SHP77 (cell line): ENCODE data around the gene CHCT1.

Experiments
- DNase-seq, 2 experiments: peaks; one replicate each; lab custom pipeline; 2025; lab: John Stamatoyannopoulos, UW

CHCT1 gene

DNA sequence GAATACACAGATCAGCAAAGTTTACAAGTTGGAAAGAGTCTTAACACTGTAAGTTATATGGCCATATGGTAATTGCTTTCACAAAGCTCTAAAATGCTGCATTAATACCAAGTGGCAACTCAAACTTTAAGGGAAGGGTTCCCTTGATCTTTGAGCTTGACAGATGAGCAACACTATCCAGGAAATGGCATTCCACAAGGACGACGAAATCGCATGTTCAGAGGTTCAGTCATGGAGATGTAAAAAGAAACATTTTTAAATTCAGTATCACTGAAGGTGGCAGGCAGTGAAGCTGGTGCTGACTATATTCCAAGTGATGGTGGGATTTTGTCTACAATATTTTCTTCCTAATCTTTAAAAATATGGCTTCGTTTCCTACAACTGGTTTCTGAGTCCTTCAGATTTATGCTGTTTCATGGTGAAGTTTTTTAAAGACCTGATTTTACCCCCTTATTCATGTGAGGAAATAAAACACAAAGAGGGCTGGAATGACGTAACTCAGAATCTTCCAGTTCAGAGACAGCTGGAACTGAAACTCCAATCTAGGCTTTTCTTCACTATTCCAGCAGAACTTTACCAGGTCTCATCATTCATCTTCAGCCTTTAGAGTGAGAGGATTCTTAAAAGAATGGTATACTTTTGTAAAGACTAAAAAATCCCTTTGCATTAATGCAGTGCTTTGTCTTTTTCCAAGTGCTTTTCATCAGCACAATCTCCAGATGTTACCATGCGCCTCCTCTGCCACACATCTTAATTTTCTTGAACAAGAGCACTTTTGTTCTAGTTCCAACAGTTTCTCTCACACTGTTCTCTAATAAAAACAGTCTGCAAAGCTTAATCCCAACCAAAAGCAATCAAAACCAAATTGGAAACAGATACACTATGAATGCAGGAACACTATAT lies 20.2 kb downstream of the CHCT1 start:
- no peak for DNase-seq

GRCh38 chr17:60443713-60444112 lies 21.4 kb downstream of the CHCT1 start:
- DNase-seq = no peak

DNA sequence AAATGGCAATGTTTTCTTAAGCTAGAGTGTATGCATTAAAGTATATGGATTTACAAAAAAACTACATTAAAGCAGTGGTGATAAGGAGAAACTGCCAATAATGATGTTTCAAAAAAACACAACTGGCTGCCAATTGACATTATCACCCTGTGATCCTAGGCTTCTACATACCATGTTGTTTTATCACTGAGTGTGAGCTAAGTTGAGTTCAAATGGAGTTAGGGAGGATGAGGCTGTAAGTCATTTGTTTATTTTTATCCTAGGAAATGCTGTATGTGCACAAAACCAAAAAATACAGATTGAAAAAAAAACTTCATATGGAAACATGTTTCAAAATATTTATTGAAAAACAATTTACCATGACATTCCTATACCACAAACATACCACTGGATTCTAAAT lies 22.9 kb downstream of the CHCT1 start:
- DNase-seq = no peak

DNA sequence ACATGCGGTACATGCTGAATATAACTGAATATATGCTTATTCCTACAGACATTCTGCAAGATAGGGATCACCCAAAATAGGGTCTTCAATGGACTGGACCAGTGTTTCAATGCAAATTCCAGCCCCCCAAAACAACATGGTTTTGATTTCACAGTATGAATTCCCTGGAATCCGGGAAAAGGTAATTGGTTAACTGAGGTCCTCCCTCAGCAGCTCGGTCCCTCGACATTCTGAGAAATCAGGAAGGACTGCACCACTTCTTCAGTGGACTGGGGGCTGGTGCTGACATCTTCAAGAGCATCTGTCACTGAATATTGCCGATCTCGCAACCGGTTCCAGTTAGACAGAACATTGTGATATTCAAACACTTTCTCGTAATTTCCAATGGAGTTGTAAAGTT lies 25.1 kb downstream of the CHCT1 start:
- DNase-seq = no peak

DNA sequence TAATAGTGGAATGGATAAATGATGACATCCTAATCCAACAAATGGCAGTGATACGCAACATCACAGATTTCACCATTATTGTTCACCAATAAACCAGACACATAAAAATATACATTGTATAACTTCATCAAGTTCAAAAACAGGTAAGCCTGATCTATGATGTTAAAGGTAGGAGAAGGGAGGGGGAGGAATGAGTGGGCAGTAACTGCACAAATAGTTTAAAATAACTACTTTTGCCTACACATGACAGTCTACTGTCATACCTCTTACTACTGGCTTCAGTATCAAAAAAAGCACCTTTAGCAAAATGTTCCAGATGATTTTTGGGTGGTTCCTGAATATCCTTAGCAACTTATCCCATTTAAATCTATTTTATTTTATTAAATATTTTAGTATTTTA lies 28.8 kb downstream of the CHCT1 start:
- no peak for DNase-seq

- no peak for DNase-seq
Measured at GRCh38 chr17:60451965-60452364, 29.7 kb downstream of the CHCT1 start.

DNA sequence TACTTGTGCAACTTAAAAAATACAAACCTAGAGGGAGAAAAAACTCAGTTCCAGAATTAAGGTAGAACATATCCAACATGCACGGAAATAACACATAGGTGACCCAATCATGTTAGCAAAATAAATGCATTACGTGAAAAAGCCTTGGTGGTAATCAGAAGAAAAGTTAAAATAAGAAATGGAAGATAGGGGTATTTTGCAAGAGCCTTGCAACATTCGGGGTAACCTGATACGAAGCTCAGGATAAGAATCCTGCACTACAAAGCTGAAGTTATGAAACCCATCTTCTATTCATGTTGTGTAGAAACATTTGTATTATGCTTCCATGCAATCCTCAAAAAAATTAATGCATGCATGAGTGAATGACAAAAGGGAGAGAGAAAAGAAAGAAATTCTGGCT lies 33.1 kb downstream of the CHCT1 start:
- DNase-seq = no peak

DNA sequence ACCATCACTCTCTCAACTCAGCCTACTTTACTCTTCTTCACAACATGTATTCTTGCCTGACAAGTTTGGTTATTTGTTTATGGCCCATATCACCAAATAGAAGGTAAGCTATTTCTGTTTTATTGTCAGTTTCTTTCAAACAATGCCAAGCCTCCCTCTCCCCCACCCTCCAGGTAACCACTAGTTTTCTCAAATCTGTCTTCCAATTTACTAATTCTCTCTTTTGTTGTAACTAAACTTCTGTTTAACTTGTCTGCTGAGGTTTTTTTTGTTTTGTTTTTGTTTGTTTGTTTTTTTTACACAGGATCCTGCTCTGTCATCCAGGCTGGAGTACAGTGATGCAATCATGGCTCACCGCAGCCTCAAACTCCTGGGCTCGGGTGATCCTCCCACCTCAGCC lies 34.9 kb downstream of the CHCT1 start:
- DNase-seq = no peak

DNA sequence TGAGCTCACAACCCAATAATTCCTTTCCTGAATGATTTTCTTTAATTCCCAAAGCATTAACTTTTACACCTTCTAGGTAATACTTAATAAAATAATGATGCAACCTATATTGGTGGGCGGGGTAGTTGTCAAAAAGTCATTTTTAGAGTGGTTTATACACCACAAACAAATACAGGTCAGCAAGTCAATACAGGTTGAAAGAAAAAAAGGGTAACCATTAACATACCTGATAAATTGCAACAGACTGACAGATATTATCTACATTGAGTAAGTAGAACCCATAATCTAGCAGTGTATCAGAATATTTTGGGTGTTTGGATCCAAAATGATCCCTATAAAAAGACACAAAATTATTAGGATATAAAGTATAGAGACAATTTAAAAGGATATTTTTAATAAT lies 39.3 kb downstream of the CHCT1 start:
- no peak for DNase-seq

- no peak for DNase-seq
Measured at GRCh38 chr17:60463157-60463835, 41.0 kb downstream of the CHCT1 start.

DNA sequence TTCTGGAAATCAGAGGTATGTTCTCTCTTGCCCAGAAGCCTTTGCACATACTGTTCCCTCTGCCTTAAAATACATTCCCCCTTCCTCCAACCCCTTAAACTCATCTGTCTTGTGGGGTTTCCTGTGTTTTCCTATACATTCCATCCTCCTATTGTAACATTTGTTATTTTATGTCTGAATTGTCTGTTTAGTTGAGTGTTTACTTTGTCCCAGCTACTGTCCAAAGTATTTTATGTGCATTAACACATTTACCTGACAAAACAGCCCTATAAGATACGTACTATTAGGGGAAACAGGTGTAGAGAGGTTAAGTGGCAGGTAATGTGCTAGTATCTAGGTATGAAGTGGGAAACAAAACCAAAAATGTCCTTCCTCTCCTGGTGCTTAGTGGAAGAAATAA lies 42.1 kb downstream of the CHCT1 start:
- no peak for DNase-seq

DNA sequence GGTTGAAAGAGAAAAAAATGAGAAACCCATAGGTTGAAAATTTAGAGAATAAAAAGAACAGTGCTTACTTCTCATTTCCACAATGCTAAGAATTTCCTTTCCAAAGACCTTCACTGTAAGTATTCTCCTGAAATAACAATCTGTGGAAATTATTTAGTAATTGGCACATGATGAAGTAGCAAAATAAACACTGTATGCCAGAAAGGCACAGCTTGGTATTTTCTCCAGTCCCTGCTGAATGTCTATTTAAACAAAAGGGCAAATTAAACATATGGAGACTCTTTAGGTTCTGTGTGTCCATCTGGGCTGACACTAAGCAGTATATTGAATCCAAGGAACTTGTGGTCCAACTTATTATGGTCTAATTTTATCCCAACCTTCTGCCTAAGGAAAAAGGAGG lies 46.1 kb downstream of the CHCT1 start:
- no peak for DNase-seq

- no peak for DNase-seq
Measured at GRCh38 chr17:60471451-60471850, 49.2 kb downstream of the CHCT1 start.

DNA sequence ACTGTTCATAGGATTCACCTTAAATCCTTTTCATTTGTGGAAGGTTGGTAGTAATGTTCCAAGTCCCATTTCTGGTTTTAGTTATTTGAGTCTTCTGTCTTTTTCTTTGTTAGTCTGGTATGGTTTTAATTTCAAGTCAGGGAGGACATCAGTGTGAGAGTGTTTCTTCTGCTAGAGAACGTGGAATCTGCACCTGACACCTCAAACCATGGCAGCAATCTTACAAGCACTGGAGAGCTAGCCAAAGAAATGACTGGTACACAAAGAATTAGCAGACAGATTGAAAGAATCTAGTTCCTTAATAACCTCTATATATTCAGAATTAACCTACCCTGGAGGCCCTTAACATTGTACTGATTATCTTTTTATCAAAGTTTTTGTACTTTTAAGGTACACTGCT lies 50.2 kb downstream of the CHCT1 start:
- no peak for DNase-seq

DNA sequence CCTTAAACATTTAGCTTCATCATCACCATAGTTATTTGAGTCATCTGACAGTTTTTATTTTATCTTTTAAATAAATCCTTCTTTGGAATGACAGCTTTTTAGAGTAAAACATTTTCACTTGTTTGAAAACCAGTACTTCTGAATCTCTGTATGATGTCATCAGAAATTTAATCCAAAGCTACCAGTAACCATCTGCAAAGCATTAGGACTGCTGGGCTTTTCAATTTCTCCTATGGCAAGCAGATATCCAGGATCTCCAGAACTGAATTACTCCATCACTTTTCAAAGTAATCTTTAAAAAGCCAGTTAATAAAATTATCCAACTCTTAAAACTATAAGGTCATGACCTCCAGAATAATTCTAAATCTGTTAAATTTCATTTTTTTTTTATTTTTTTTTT lies 51.5 kb downstream of the CHCT1 start:
- no peak for DNase-seq
